Natural killer cell treated with Interleukin-12 subunit alpha and Interleukin-12 subunit beta and Interleukin-15 and Interleukin-18, amount 100 ng/mL, for 72 hours (primary cell): ENCODE results near the gene SRRM4. TPM values are rescaled to one million over a fixed set of nuclear protein-coding genes. Genes with fewer than 3 reads are reported as not detected.
"Not testable (repeated sequence)": the region's sequence is repeated elsewhere in the genome, so short reads cannot be mapped to it uniquely, and the experiment has no call there.

Experiments
- ATAC-seq, 2 donors: fragments of 150-1000 bp; cut with Tn5 transposase in 1 of 2; sonication (Bioruptor Pico), chemical (Tn5 transposase) in 1 of 2; 2 replicates each; pipeline ENCODE4 v1.10.0; 2021
- DNase-seq: peaks from one replicate; pipeline ENCODE4 v3.0.0; 2022; ENCODE audit warnings: low spot score
- H3K27ac Mint-ChIP-seq, 2 donors: 1 replicate in 1 of 2; 2 replicates in 1 of 2; pipeline ENCODE4 v1.8.0; 2022; ENCODE audit warnings: mixed read lengths in 2 of 2, mild to moderate bottlenecking in 1 of 2, moderate library complexity in 1 of 2
- H3K27me3 Mint-ChIP-seq, 2 donors: 1 replicate in 1 of 2; 2 replicates in 1 of 2; pipeline ENCODE4 v1.8.0; 2022; ENCODE audit warnings: mixed read lengths in 2 of 2
- H3K36me3 Mint-ChIP-seq: one replicate; pipeline ENCODE4 v1.8.0; 2022; ENCODE audit warnings: mixed read lengths
- H3K4me1 Mint-ChIP-seq, 2 donors: 1 replicate in 1 of 2; 2 replicates in 1 of 2; pipeline ENCODE4 v1.8.0; 2022; ENCODE audit warnings: low read depth in 2 of 2, mixed read lengths in 2 of 2, mild to moderate bottlenecking in 1 of 2
- H3K4me3 Mint-ChIP-seq: one replicate; pipeline ENCODE4 v1.8.0; 2022; ENCODE audit warnings: mixed read lengths
- H3K9me3 Mint-ChIP-seq: 2 replicates; pipeline ENCODE4 v1.8.0; 2022; ENCODE audit warnings: mixed read lengths
- total RNA-seq, 2 donors: library from RNA; stranded (reverse); gene quantifications; one replicate each; pipeline ENCODE4 v1.2.3, GENCODE V29; 2022

Gene SRRM4
- total RNA-seq, 2 donors from 2014 or later: not detected

DNA sequence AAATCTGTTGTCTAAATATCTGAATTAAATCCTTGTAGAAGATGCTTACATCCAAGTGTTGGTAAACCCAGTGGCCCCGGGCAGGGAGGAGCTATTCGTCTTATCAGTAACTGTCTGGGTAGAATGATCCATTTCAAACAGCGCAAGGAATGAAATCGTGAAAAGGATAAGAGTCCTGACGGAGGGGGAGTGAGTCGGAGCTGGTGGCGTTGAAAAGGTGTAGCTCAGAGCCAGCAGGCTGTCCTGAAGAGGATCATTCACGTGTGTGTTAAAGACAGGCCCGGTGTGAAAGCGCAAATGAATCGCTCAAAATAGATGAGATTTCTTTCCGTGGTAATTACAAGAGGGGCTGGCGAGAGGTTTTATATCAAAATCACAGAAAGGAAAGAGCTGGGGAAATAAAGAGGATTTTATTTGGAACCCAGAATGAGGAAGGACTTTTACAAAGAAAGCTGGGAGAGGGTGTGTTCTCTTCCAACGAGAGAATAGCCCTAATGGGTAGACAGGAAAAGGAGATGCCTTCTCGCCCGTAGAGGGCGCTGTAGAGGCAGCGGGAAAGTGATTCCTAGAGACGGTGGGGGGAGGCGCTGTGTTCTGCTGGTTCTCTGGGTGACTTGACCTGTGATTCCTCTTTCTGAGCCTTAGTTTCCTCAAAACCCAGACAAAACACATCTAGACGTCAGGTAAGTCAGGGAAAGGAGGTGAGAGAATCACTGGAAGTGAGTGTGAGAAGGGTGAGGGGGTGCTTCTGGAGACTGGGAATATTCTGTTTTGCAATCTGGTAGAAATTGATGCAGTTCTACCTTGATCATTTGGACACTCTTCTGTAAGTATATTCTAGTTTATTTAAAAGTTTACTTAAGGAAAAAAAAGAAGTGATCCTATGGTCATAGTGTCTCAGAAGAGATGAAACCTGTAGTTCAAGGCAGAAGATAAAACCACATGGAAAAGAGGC lies 39.3 kb downstream of the SRRM4 start:
- DNase-seq (no peak), ATAC-seq (no peak)
- Mint-ChIP-seq H3K4me1 (no peaks in the 10 kb centered on the region), H3K27me3 (peaks cover 23 to 48% of the 10 kb centered on the region in 2 donors), H3K4me3 (no peak overlapping the region), H3K27ac (no peak overlapping the region), H3K9me3 (peaks cover 4% of the 10 kb centered on the region), H3K36me3 (no peaks in the 10 kb centered on the region)

DNA sequence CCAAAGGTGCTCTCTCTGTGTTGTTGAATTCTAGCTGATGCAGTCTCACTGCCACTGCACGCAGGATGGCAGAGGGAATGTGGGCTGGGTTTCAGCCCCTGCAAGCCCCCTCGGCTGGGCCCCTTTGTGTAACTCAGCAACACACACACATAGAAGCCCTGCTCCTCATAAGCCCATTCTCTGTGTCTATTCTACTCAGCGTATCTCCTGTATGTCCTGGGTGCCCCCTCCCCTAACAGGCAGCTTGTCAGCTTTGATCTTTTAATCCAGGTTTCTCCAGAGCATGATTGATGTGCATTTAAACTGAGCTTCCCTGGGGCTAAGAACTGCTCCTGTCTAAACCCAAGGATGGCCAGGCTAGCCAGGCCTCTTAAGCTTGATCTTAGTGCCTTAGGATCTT lies 43.0 kb downstream of the SRRM4 start:
- no peak overlapping the region for H3K27ac Mint-ChIP-seq
- no peak for DNase-seq
- ATAC-seq: peak in 1 of 2 donors; percentile 32
- H3K36me3 Mint-ChIP-seq: no peaks in the 10 kb centered on the region
- no peaks in the 10 kb centered on the region for H3K4me1 Mint-ChIP-seq
- H3K4me3 Mint-ChIP-seq: no peak overlapping the region
- H3K27me3 Mint-ChIP-seq: peaks cover 17 to 22% of the 10 kb centered on the region in 2 donors
- peaks cover 7% of the 10 kb centered on the region for H3K9me3 Mint-ChIP-seq

DNA sequence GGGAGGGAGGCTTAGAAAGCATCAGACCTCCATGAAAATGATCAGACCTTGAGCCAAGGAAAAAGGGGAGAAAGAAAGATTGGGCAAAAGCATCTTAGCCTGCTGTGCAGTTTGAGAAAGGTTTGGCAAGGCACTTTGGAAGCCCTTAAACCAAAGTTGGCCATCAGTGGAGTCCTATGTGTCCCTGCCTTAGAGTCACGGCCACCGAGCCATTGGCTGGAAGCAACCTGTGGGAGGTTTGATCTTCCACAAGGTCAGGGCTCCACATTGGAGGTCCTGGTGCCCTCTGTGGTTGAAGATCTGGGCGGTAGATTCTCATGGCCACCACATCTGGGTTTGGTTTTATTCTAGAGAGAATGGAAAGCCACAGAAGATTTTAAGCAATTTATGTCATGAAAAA lies 44.4 kb downstream of the SRRM4 start:
- no peak for ATAC-seq
- DNase-seq: no peak
- Mint-ChIP-seq H3K27ac (no peak overlapping the region), H3K27me3 (peaks cover 12 to 13% of the 10 kb centered on the region in 2 donors), H3K36me3 (no peaks in the 10 kb centered on the region), H3K4me1 (no peaks in the 10 kb centered on the region), H3K4me3 (no peak overlapping the region), H3K9me3 (peaks cover 3% of the 10 kb centered on the region)

DNA sequence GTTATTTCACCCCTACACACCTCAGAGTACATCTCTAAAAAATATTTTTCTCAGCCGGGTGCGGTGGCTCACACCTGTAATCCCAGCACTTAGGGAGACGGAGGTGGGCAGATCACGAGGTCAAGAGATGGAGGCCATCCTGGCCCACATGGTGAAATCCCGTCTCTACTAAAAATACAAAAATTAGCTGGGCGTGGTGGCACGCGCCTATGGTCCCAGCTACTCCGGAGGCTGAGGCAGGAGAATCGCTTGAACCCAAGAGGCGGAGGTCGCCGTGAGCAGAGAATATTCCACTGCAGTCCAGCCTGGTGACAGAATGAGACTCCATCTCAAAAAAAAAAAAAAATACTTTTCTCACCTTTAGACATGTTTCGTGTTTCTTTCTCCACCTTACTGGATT lies 52.0 kb downstream of the SRRM4 start:
- peaks cover 9 to 18% of the 10 kb centered on the region in 2 donors for H3K27me3 Mint-ChIP-seq
- not testable (repeated sequence) for H3K9me3 Mint-ChIP-seq, H3K36me3 Mint-ChIP-seq, H3K4me3 Mint-ChIP-seq, H3K27ac Mint-ChIP-seq, ATAC-seq, DNase-seq, H3K4me1 Mint-ChIP-seq

DNA sequence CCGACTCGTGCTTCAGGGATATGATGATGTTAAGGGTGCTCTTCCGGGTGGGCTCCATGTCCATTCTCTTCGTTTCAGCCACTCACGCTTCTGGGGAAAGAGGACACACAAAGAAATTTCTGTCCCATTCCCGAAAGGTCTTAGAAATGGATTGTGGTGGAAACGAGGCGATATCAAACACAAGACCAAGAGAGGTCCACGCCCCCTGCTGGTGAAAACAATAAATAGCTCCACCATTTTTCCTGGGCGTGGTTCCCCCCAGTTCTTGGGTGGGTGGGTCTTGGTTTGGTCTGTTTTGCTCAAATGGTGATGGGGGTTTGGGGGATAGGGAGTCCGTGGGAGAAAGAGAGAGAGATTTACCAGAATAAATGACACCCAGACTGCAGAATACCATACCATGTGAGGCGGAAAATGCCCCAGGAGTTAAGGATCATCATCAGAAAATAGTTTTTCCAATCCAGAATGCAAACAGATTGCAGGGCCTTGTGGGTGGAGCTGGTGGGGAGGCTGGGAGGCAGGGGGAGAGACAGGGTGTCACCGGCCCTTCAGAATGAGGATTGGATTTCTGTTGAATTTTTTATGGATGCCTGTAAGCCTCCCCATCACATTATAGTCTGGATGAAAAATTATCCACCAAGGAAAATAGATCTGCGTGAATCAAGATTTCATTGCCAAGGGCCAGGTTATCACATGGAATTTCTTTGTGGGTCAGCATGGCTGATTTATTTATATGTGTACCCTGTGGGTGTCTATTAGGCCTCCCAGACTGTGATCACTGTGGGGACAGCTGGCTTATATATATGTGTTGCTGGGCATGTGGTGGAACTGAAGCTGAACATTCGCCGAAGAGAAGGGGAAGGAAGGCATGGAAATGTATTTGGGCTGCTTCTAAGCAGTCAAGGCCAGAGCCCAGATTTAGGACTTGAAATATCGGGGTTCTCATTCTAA lies 55.8 kb downstream of the SRRM4 start:
- Mint-ChIP-seq H3K4me1 (no peaks in the 10 kb centered on the region), H3K27me3 (peaks cover 7 to 16% of the 10 kb centered on the region in 2 donors), H3K9me3 (no peaks in the 10 kb centered on the region), H3K4me3 (no peak overlapping the region), H3K27ac (no peak overlapping the region), H3K36me3 (no peaks in the 10 kb centered on the region)
- ATAC-seq (no peak), DNase-seq (no peak)

DNA sequence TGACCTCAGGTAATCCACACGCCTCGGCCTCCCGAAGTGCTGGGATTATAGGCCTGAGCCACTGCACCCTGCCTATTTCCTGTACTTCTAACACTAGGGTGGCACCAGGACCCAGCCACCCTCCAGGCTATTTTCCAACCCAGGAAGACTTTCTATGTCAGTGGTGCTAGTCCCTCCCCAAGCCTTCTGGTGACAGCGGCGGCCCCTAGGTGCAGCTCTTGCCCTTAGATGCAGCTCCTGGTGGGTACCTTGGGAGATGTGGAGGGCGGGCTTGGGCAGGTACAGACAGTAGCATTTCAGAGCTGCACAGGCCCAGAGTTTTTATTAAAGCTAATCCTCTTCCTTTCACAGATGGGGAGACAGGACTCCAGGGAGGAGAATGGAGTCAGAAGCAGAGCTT lies 62.8 kb downstream of the SRRM4 start:
- Mint-ChIP-seq H3K27ac (no peak overlapping the region), H3K9me3 (peaks cover 3% of the 10 kb centered on the region), H3K4me1 (no peaks in the 10 kb centered on the region), H3K27me3 (peaks cover 0 to 12% of the 10 kb centered on the region in 2 donors), H3K4me3 (no peak overlapping the region), H3K36me3 (no peaks in the 10 kb centered on the region)
- DNase-seq: no peak
- ATAC-seq: no peak

DNA sequence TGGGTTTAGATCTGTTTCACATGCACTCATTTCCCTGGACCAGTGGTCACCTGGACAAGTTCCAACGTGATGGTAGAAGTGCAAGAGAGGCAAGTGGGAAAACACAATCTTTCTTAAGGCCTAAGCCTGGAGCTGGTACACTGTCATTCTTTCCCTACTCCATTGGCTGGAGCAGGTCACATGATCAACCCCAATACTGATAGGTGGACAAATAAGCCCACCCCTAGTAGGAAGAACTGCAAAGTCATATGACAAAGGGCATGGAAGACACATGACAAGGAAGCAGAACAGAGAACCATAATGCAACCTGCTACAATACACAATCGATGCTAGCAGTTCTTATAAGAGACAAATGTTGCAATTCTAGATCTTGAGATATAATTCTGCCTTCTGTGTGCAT lies 66.3 kb downstream of the SRRM4 start:
- no peak overlapping the region for H3K4me3 Mint-ChIP-seq
- peaks cover 4% of the 10 kb centered on the region for H3K9me3 Mint-ChIP-seq
- H3K27ac Mint-ChIP-seq: no peak overlapping the region
- DNase-seq (no peak), ATAC-seq (no peak)
- no peaks in the 10 kb centered on the region for H3K36me3 Mint-ChIP-seq
- H3K27me3 Mint-ChIP-seq: peaks cover 0 to under 1% of the 10 kb centered on the region in 2 donors
- no peaks in the 10 kb centered on the region for H3K4me1 Mint-ChIP-seq

DNA sequence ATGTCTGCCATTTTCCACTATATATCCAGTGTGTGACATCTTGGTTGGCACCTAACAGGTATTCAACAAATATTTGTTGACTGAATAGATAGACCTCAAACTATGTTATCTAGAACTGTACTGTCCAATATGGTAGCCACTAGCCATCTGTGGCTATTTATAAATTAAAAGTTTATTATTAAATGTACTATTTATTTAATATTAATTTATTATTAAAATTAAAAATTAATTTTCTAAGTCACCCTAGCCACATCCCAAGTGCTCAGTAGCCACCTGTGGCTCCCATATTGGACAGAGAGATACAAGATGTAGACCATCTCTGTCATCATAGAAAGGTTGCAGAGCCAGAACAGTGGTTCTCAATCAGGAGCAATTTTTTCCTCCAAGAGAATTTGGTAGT lies 69.3 kb downstream of the SRRM4 start:
- Mint-ChIP-seq H3K27ac (no peak overlapping the region), H3K27me3 (no peaks in the 10 kb centered on the region), H3K9me3 (peaks cover 4% of the 10 kb centered on the region), H3K4me3 (no peak overlapping the region), H3K36me3 (no peaks in the 10 kb centered on the region), H3K4me1 (no peaks in the 10 kb centered on the region)
- DNase-seq: no peak
- ATAC-seq: no peak

DNA sequence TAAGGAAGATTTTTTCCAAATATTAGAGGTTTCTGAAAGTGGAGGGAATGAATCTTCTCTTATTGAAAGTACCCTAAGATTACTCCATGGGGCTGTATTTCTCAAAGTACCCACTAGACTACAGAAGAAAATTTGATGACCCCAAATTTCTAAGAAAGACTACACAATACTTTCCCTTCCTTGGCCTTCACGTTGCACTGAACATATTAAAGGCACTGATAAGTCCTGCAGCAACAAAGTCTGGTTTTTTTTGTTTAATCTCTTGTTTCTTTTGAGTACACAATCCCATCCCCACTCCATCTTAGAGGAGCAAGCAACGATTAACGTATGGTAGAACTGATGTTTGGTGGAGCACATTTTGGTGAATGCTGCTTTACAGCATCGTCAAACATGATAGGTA lies 70.1 kb downstream of the SRRM4 start:
- Mint-ChIP-seq H3K27ac (no peak overlapping the region), H3K4me1 (no peaks in the 10 kb centered on the region), H3K27me3 (no peaks in the 10 kb centered on the region), H3K36me3 (no peaks in the 10 kb centered on the region), H3K4me3 (no peak overlapping the region), H3K9me3 (peaks cover 4% of the 10 kb centered on the region)
- ATAC-seq: no peak
- no peak for DNase-seq

DNA sequence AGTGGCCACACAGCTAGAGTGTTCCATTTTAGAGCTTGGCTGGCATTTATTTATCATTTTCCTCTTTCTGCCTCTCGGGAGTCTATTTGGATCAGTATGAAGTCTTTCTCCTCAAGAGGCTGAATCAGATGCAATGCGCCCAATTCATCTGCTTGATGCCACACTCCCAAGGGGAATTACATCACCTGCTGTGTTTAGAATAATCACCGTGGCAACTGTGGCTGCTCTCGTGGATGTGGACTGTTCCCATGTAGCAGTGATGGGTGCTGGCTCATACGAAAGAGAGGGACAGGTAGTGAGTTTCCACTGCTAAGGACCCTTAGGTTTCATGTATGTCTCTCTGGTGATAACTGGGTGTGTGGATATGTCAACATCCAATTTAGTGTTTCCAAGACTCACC lies 70.7 kb downstream of the SRRM4 start:
- H3K27ac Mint-ChIP-seq: no peak overlapping the region
- no peak for DNase-seq
- no peaks in the 10 kb centered on the region for H3K27me3 Mint-ChIP-seq
- H3K4me3 Mint-ChIP-seq: no peak overlapping the region
- H3K9me3 Mint-ChIP-seq: peaks cover 4% of the 10 kb centered on the region
- no peaks in the 10 kb centered on the region for H3K36me3 Mint-ChIP-seq
- ATAC-seq: no peak
- no peaks in the 10 kb centered on the region for H3K4me1 Mint-ChIP-seq

DNA sequence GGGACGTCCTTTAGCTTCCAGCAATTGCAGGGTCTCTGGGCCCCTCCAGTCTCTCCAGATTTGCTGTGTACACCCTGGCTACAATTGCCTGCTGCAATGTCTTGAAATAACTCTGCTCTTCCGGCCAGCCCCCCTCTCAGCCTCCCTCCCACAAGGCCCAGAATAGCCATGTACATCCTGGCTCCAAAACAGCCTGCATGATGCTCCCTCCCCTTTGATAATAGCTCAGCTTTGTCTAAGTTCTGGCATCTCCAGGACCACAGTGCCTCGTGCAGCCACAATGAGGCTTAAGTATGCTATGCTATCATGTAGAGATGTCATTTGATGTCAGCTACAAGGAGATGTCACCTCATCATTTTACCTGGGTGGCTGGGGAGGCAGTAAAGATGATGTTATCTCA lies 74.6 kb downstream of the SRRM4 start:
- H3K36me3 Mint-ChIP-seq: no peaks in the 10 kb centered on the region
- H3K27ac Mint-ChIP-seq: no peak overlapping the region
- H3K4me3 Mint-ChIP-seq: no peak overlapping the region
- H3K27me3 Mint-ChIP-seq: peaks cover 0 to 3% of the 10 kb centered on the region in 2 donors
- ATAC-seq: peak in 1 of 2 donors; percentile 27
- H3K4me1 Mint-ChIP-seq: no peaks in the 10 kb centered on the region
- peaks cover 14% of the 10 kb centered on the region for H3K9me3 Mint-ChIP-seq
- no peak for DNase-seq

DNA sequence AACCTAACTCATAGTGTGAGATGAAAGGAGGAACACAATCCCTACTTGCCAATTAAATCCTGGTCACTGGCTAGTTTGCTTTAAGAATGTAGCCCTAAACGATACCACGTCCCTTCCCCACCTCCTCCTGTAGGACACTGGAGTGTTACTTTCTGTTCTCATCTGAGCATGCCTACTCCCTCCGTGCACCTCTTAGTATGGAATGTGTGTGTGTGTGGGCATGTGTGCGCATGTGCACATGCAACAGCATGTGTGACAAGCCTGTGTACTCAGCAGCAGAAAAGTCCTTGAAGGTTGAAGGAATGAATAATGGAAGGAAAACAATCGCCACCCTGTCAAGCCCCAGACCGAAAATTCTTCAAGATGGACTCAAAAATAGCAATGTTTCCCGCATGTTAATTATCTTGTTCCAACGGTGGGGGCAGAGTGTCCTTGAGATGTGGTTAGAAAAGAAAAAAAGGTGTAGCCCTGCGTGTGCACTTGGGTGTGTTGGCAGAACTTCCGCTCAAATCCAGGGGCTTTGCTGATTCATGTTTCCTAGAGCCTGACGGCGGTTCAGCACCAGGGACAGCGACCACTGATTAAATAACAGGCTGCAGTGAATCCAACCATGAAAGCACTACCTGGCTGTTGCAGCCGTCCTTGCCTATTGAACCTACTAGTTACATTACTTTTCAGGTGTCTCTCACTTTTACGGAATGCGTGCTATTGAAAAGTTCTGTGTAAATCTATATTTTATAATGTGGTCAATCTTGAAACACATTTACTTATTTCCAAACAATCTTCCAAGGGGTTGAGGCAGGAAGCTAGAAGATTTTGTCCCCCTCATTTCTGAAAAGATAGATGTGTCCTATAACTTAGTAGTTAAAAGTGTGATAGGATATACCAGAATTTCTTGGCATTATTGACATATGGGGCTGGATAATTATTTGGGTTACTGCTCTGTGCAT lies 79.8 kb downstream of the SRRM4 start:
- H3K9me3 Mint-ChIP-seq: peaks cover 14% of the 10 kb centered on the region
- no peak overlapping the region for H3K27ac Mint-ChIP-seq
- H3K4me1 Mint-ChIP-seq: no peaks in the 10 kb centered on the region
- ATAC-seq (no peak), DNase-seq (no peak)
- H3K27me3 Mint-ChIP-seq: peaks cover 0 to 3% of the 10 kb centered on the region in 2 donors
- H3K36me3 Mint-ChIP-seq: no peaks in the 10 kb centered on the region
- H3K4me3 Mint-ChIP-seq: no peak overlapping the region
